HCT116 (cell line): Measurements from ENCODE around the gene NR5A2. TPM values are rescaled to one million over a fixed set of nuclear protein-coding genes. Genes with fewer than 3 reads are reported as not detected.

Experiments
- ATAC-seq: fragments of 200-7000 bp; cut with Tn5 transposase; 2 replicates; pipeline ENCODE4 v1.9.1; 2020; ENCODE audit warnings: mild to moderate bottlenecking, moderate library complexity
- BruUV-seq: library from RNA; stranded (reverse); fragments of 400-500 nt; replicated peaks from 2 replicates; lab custom pipeline; 2021; lab: Mats Ljungman, UMichigan
- CTCF ChIA-PET: fragments of 300-600 bp; sonication (Branson Sonifier 250); formaldehyde crosslinking; loops from one replicate; lab custom pipeline; 2021; ENCODE audit warnings: antibody characterized with exemption; lab: Charles Lee
- POLR2A ChIA-PET: fragments of 300-600, 350-600 bp; sonication (Branson Sonifier 250); formaldehyde crosslinking; loops from one replicate; lab custom pipeline; 2021; ENCODE audit warnings: antibody characterized with exemption; lab: Charles Lee
- RAD21 ChIA-PET, 2 experiments: fragments of 300-600 bp; sonication (Branson Sonifier 250); formaldehyde crosslinking; loops; one replicate each; lab custom pipeline; 2023; ENCODE audit warnings: low total read pairs in 2 of 2; ENCODE audit not compliant: uncharacterized antibody in 2 of 2, unreplicated experiment in 2 of 2, low non-redundant PET in 1 of 2; lab: Charles Lee
- DNase-seq: peaks from one replicate; pipeline ENCODE4 v3.0.0-alpha.2; 2010; ENCODE audit warnings: low read depth, low spot score
- H2AFZ ChIP-seq: fragments of 200-600 bp; shearing (Covaris generic), sonication (generic); 2 replicates; pipeline ENCODE4 v1.6.1; 2017; ENCODE audit warnings: low read depth, mixed run types, mixed read lengths, antibody characterized with exemption, low read length; ENCODE audit not compliant: poor library complexity, severe bottlenecking
- H3K27ac ChIP-seq: 2 replicates; pipeline ENCODE4 v1.5.1; 2012; ENCODE audit warnings: low read depth, low read length
- H3K27me3 ChIP-seq: fragments of 200-600 bp; sonication (generic); 2 replicates; pipeline ENCODE4 v1.6.1; 2016; ENCODE audit warnings: mixed run types, low read length, mixed read lengths; ENCODE audit not compliant: insufficient read depth
- H3K36me3 ChIP-seq, 2 experiments: fragments of 200-500 bp in 1 of 2; fragments of 200-600 bp in 1 of 2; sonication (Bioruptor generic) in 1 of 2; sonication (generic) in 1 of 2; 2 replicates each; pipeline versions ENCODE4 v1.5.1 to v1.6.1; 2014 to 2016; ENCODE audit warnings: low read length in 2 of 2, inconsistent platforms in 1 of 2, mixed read lengths in 1 of 2, mixed run types in 1 of 2; ENCODE audit not compliant: insufficient read depth in 2 of 2, control insufficient read depth in 1 of 2
- H3K4me1 ChIP-seq, 2 experiments: fragments of 200-600 bp in 1 of 2; sonication (generic) in 1 of 2; 2 replicates each; pipeline versions ENCODE4 v1.5.1 to v1.6.1; 2012 to 2017; ENCODE audit warnings: low read length in 2 of 2, inconsistent platforms in 1 of 2, mild to moderate bottlenecking in 1 of 2, mixed read lengths in 1 of 2, mixed run types in 1 of 2, moderate library complexity in 1 of 2; ENCODE audit not compliant: insufficient read depth in 2 of 2, control insufficient read depth in 1 of 2
- H3K4me2 ChIP-seq: fragments of 200-600 bp; sonication (generic); 2 replicates; pipeline ENCODE4 v1.6.1; 2017; ENCODE audit warnings: mixed run types, low read length, mixed read lengths
- H3K4me3 ChIP-seq, 2 experiments: fragments of 200-600 bp in 1 of 2; sonication (generic) in 1 of 2; replicated peaks in 1 of 2; 2 replicates each; pipeline ENCODE4 v1.5.1; 2011 to 2016; ENCODE audit warnings: low read length in 2 of 2, control low read depth in 1 of 2, low read depth in 1 of 2, mild to moderate bottlenecking in 1 of 2, mixed read lengths in 1 of 2, mixed run types in 1 of 2
- H3K79me2 ChIP-seq: fragments of 200-600 bp; sonication (generic); 2 replicates; pipeline ENCODE4 v1.6.1; 2017; ENCODE audit warnings: mild to moderate bottlenecking, mixed run types, low read length, moderate library complexity, mixed read lengths; ENCODE audit not compliant: insufficient read depth
- H3K9ac ChIP-seq: fragments of 200-600 bp; sonication (generic); 2 replicates; pipeline ENCODE4 v1.6.1; 2016; ENCODE audit warnings: low read length, mixed read lengths
- H3K9me2 ChIP-seq: fragments of 200-600 bp; sonication (generic), shearing (Covaris generic); 2 replicates; pipeline ENCODE4 v1.6.1; 2017; ENCODE audit warnings: mixed run types, mild to moderate bottlenecking, moderate library complexity; ENCODE audit not compliant: insufficient read depth
- H3K9me3 ChIP-seq, 2 experiments: fragments of 200-500 bp in 1 of 2; fragments of 200-600 bp in 1 of 2; sonication (Bioruptor generic) in 1 of 2; sonication (generic) in 1 of 2; 2 replicates each; pipeline ENCODE4 v1.6.1; 2014 to 2017; ENCODE audit warnings: low read length in 2 of 2, mixed read lengths in 2 of 2, inconsistent platforms in 1 of 2, low read depth in 1 of 2, mild to moderate bottlenecking in 1 of 2, mixed run types in 1 of 2, moderate library complexity in 1 of 2; ENCODE audit not compliant: control insufficient read depth in 1 of 2, insufficient read depth in 1 of 2
- H4K20me1 ChIP-seq: fragments of 200-600 bp; sonication (generic), shearing (Covaris generic); 2 replicates; pipeline ENCODE4 v1.6.1; 2017; ENCODE audit warnings: mixed run types, mild to moderate bottlenecking, moderate library complexity; ENCODE audit not compliant: insufficient read depth
- CBX3 ChIP-seq: IDR thresholded peaks from 2 replicates; pipeline ENCODE4 v1.6.1; 2012; ENCODE audit warnings: low read depth
- CEBPB ChIP-seq: IDR thresholded peaks from 2 replicates; pipeline ENCODE4 v1.6.1; 2012; ENCODE audit warnings: low read depth
- EGR1 ChIP-seq: IDR thresholded peaks from 2 replicates; pipeline ENCODE4 v1.6.1; 2012; ENCODE audit warnings: low read depth
- ELF1 ChIP-seq: IDR thresholded peaks from 2 replicates; pipeline ENCODE4 v1.6.1; 2012; ENCODE audit warnings: low read depth, borderline replicate concordance
- EZH2 ChIP-seq: fragments of 200-600 bp; sonication (generic); IDR thresholded peaks from 2 replicates; pipeline ENCODE4 v1.6.1; 2017; ENCODE audit warnings: antibody characterized with exemption, mixed run types
- FOSL1 ChIP-seq: IDR thresholded peaks from 2 replicates; pipeline ENCODE4 v1.6.1; 2012; ENCODE audit warnings: low read depth
- POLR2A ChIP-seq: IDR thresholded peaks from 2 replicates; pipeline ENCODE4 v1.7.0; 2011; ENCODE audit warnings: borderline replicate concordance; ENCODE audit not compliant: insufficient read depth, insufficient read length; ENCODE audit errors: extremely low read depth
- POLR2AphosphoS5 ChIP-seq: IDR thresholded peaks from 2 replicates; pipeline ENCODE4 v1.6.1; 2011; ENCODE audit warnings: mild to moderate bottlenecking, low read depth, low read length, moderate library complexity
- RAD21 ChIP-seq: IDR thresholded peaks from 2 replicates; pipeline ENCODE4 v1.6.1; 2012; ENCODE audit warnings: low read depth, mild to moderate bottlenecking
- SIN3A ChIP-seq: IDR thresholded peaks from 2 replicates; pipeline ENCODE4 v1.6.1; 2012; ENCODE audit warnings: low read depth
- SP1 ChIP-seq: IDR thresholded peaks from 2 replicates; pipeline ENCODE4 v1.6.1; 2012; ENCODE audit warnings: low read depth
- TCF7L2 ChIP-seq: IDR thresholded peaks from 2 replicates; pipeline ENCODE4 v1.7.0; 2011; ENCODE audit warnings: borderline replicate concordance, inconsistent platforms; ENCODE audit not compliant: insufficient read depth, insufficient read length; ENCODE audit errors: extremely low read depth
- intact Hi-C: fragments of 100-400 bp; cut with micrococcal nuclease; formaldehyde crosslinking; loops from 2 replicates; pipeline ENCODE4 v1.10.0; 2022
- total RNA-seq: library from RNA; stranded (reverse); gene quantifications from one replicate; pipeline ENCODE4 v1.2.1, GENCODE V29; 2021; ENCODE audit not compliant: unreplicated experiment
- TF ChIP-seq, protein P1 (sequence below): IDR thresholded peaks from 2 replicates; pipeline ENCODE4 v1.6.1; 2011; ENCODE audit warnings: mild to moderate bottlenecking, low read length, moderate library complexity; ENCODE audit not compliant: insufficient replicate concordance; ENCODE audit errors: extremely low read depth
- TF ChIP-seq, protein P2 (sequence below): IDR thresholded peaks from 2 replicates; pipeline ENCODE4 v1.6.1; 2012

The NR5A2 gene
- total RNA-seq, 1 experiment from 2014 or later = 0.91 TPM

DNA sequence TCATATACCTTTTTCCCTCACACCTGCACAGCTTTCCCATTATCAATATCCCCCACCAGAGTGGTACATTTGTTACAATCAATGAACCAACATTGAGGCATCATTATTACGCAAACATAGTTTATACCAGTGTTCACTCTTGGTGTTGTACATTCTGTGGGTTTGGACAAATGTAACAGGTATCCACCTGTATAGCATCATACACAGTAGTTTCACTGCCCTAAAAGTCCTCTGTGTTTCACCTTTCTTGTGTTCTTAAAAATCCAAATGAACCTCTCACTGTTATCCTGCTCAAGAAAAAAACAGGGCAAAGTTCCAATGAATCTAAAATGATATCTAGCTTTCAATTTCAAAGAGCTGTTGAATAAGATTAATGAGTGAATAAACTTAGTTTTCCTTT is 45.9 kb upstream of the NR5A2 start:
- Histone ChIP-seq H3K9me3 (no peaks in the 10 kb centered on the region), H3K4me2 (no peak overlapping the region), H4K20me1 (no peaks in the 10 kb centered on the region), H3K79me2 (no peaks in the 10 kb centered on the region), H2AFZ (no peak overlapping the region), H3K4me3 (no peak overlapping the region), H3K27me3 (no peaks in the 10 kb centered on the region), H3K36me3 (no peaks in the 10 kb centered on the region), H3K9ac (no peak overlapping the region), H3K4me1 (no peaks in the 10 kb centered on the region), H3K27ac (no peak overlapping the region), H3K9me2 (no peaks in the 10 kb centered on the region)
- RAD21 ChIA-PET = no interaction called here
- POLR2A ChIA-PET = no interaction called here
- DNase-seq = no peak
- CTCF ChIA-PET = no interaction called here
- intact Hi-C loops = no loop called here
- ATAC-seq = no peak
- TF ChIP-seq POLR2AphosphoS5 = no peak
- no peak for TF ChIP-seq CEBPB
- TF ChIP-seq SIN3A = no peak
- no peak for TF ChIP-seq TCF7L2
- TF ChIP-seq SP1 = no peak
- no peak for TF ChIP-seq EGR1
- no peak for TF ChIP-seq FOSL1
- TF ChIP-seq, protein P1, sequence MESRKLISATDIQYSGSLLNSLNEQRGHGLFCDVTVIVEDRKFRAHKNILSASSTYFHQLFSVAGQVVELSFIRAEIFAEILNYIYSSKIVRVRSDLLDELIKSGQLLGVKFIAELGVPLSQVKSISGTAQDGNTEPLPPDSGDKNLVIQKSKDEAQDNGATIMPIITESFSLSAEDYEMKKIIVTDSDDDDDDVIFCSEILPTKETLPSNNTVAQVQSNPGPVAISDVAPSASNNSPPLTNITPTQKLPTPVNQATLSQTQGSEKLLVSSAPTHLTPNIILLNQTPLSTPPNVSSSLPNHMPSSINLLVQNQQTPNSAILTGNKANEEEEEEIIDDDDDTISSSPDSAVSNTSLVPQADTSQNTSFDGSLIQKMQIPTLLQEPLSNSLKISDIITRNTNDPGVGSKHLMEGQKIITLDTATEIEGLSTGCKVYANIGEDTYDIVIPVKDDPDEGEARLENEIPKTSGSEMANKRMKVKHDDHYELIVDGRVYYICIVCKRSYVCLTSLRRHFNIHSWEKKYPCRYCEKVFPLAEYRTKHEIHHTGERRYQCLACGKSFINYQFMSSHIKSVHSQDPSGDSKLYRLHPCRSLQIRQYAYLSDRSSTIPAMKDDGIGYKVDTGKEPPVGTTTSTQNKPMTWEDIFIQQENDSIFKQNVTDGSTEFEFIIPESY = no peak
- TF ChIP-seq RAD21 = no peak
- TF ChIP-seq CBX3 = no peak
- no peak for TF ChIP-seq POLR2A
- no peak for TF ChIP-seq EZH2
- no peak for TF ChIP-seq ELF1
- TF ChIP-seq, protein P2, sequence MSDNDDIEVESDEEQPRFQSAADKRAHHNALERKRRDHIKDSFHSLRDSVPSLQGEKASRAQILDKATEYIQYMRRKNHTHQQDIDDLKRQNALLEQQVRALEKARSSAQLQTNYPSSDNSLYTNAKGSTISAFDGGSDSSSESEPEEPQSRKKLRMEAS = no peak
- no TSS peak for BruUV-seq
